ENCODE data around the gene DSCAML1. TPM values are rescaled to one million over a fixed set of nuclear protein-coding genes. Genes with fewer than 3 reads are reported as not detected.

Gene DSCAML1
- total RNA-seq, 1 donor from 2014 or later: 0.16 TPM

- no peaks in the 10 kb centered on the region for H3K79me2 ChIP-seq (ENCODE audit: insufficient read depth, low read length)
- H3K9ac ChIP-seq (ENCODE audit: low read length): no peak overlapping the region
- H3K4me3 ChIP-seq (ENCODE audit: insufficient read depth, low read depth, low read length): no peak overlapping the region
- no peak overlapping the region for H2AFZ ChIP-seq (ENCODE audit: low read depth, low read length)
- TF ChIP-seq CTCF (IDR thresholded peaks at IDR 0.05; ENCODE audit: insufficient read depth, low read depth, low read length) (no peak), EZH2 (IDR thresholded peaks at IDR 0.05; ENCODE audit: insufficient read depth, low read length) (no peak)
- FAIRE-seq (no peak), DNase-seq (ENCODE audit: low read depth) (no peak)
- H3K36me3 ChIP-seq (ENCODE audit: insufficient read depth, low read length): no peaks in the 10 kb centered on the region
- H3K9me3 ChIP-seq (ENCODE audit: insufficient read depth, low read depth, low read length): no peaks in the 10 kb centered on the region
- Mint-ChIP-seq H3K9me3 (ENCODE audit: unreplicated experiment) (peaks cover 2% of the 10 kb centered on the region), H3K4me3 (ENCODE audit: unreplicated experiment) (no peak overlapping the region), H3K4me1 (ENCODE audit: low read depth, unreplicated experiment) (peaks cover 9% of the 10 kb centered on the region), H3K36me3 (ENCODE audit: low read depth, unreplicated experiment) (no peaks in the 10 kb centered on the region), H3K27me3 (ENCODE audit: low read depth, unreplicated experiment) (peaks cover 40% of the 10 kb centered on the region), H3K27ac (ENCODE audit: unreplicated experiment) (peak overlapping the region; percentile 20)
- H3K4me1 ChIP-seq (ENCODE audit: insufficient read depth, low read length): no peaks in the 10 kb centered on the region
- no peaks in the 10 kb centered on the region for H4K20me1 ChIP-seq (ENCODE audit: insufficient read depth, low read length)
- no peak overlapping the region for H3K27ac ChIP-seq (ENCODE audit: low read depth, low read length)
- H3K27me3 ChIP-seq (ENCODE audit: insufficient read depth, low read length): no peaks in the 10 kb centered on the region
- H3K4me2 ChIP-seq (ENCODE audit: low read length): no peak overlapping the region
Measured at GRCh38 chr11:117570701-117571100, 226.3 kb downstream of the DSCAML1 start.

GRCh38 chr11:117569911-117570310 is 227.1 kb downstream of the DSCAML1 start:
- Histone ChIP-seq H3K4me3 (ENCODE audit: insufficient read depth, low read depth, low read length) (no peak overlapping the region), H3K9me3 (ENCODE audit: insufficient read depth, low read depth, low read length) (no peaks in the 10 kb centered on the region), H2AFZ (ENCODE audit: low read depth, low read length) (no peak overlapping the region), H3K27me3 (ENCODE audit: insufficient read depth, low read length) (no peaks in the 10 kb centered on the region), H3K9ac (ENCODE audit: low read length) (no peak overlapping the region), H3K36me3 (ENCODE audit: insufficient read depth, low read length) (no peaks in the 10 kb centered on the region), H3K4me2 (ENCODE audit: low read length) (no peak overlapping the region), H4K20me1 (ENCODE audit: insufficient read depth, low read length) (no peaks in the 10 kb centered on the region), H3K4me1 (ENCODE audit: insufficient read depth, low read length) (no peaks in the 10 kb centered on the region), H3K27ac (ENCODE audit: low read depth, low read length) (no peak overlapping the region), H3K79me2 (ENCODE audit: insufficient read depth, low read length) (no peaks in the 10 kb centered on the region)
- no peak for FAIRE-seq
- TF ChIP-seq EZH2 (IDR thresholded peaks at IDR 0.05; ENCODE audit: insufficient read depth, low read length): no peak
- TF ChIP-seq CTCF (IDR thresholded peaks at IDR 0.05; ENCODE audit: insufficient read depth, low read depth, low read length): no peak
- H3K27ac Mint-ChIP-seq (ENCODE audit: unreplicated experiment): no peak overlapping the region
- peaks cover 40% of the 10 kb centered on the region for H3K27me3 Mint-ChIP-seq (ENCODE audit: low read depth, unreplicated experiment)
- peaks cover 9% of the 10 kb centered on the region for H3K4me1 Mint-ChIP-seq (ENCODE audit: low read depth, unreplicated experiment)
- H3K4me3 Mint-ChIP-seq (ENCODE audit: unreplicated experiment): no peak overlapping the region
- no peak for DNase-seq (ENCODE audit: low read depth)
- H3K36me3 Mint-ChIP-seq (ENCODE audit: low read depth, unreplicated experiment): no peaks in the 10 kb centered on the region
- peaks cover 2% of the 10 kb centered on the region for H3K9me3 Mint-ChIP-seq (ENCODE audit: unreplicated experiment)

- Mint-ChIP-seq H3K4me1 (ENCODE audit: low read depth, unreplicated experiment) (peaks cover 2% of the 10 kb centered on the region), H3K27ac (ENCODE audit: unreplicated experiment) (no peak overlapping the region), H3K36me3 (ENCODE audit: low read depth, unreplicated experiment) (no peaks in the 10 kb centered on the region), H3K4me3 (ENCODE audit: unreplicated experiment) (no peak overlapping the region), H3K27me3 (ENCODE audit: low read depth, unreplicated experiment) (peaks cover 53% of the 10 kb centered on the region), H3K9me3 (ENCODE audit: unreplicated experiment) (peaks cover 2% of the 10 kb centered on the region)
- TF ChIP-seq EZH2 (IDR thresholded peaks at IDR 0.05; ENCODE audit: insufficient read depth, low read length) (no peak), CTCF (IDR thresholded peaks at IDR 0.05; ENCODE audit: insufficient read depth, low read depth, low read length) (no peak)
- H3K27me3 ChIP-seq (ENCODE audit: insufficient read depth, low read length): peaks cover 2% of the 10 kb centered on the region
- no peak overlapping the region for H3K4me3 ChIP-seq (ENCODE audit: insufficient read depth, low read depth, low read length)
- H4K20me1 ChIP-seq (ENCODE audit: insufficient read depth, low read length): no peaks in the 10 kb centered on the region
- no peak overlapping the region for H3K27ac ChIP-seq (ENCODE audit: low read depth, low read length)
- no peaks in the 10 kb centered on the region for H3K79me2 ChIP-seq (ENCODE audit: insufficient read depth, low read length)
- H3K36me3 ChIP-seq (ENCODE audit: insufficient read depth, low read length): no peaks in the 10 kb centered on the region
- FAIRE-seq (no peak), DNase-seq (ENCODE audit: low read depth) (no peak)
- H3K4me1 ChIP-seq (ENCODE audit: insufficient read depth, low read length): no peaks in the 10 kb centered on the region
- no peak overlapping the region for H2AFZ ChIP-seq (ENCODE audit: low read depth, low read length)
- H3K9me3 ChIP-seq (ENCODE audit: insufficient read depth, low read depth, low read length): no peaks in the 10 kb centered on the region
- H3K4me2 ChIP-seq (ENCODE audit: low read length): no peak overlapping the region
- H3K9ac ChIP-seq (ENCODE audit: low read length): no peak overlapping the region
Measured at GRCh38 chr11:117565709-117566108, 231.3 kb downstream of the DSCAML1 start.
